GM18861 (cell line): ENCODE results near the gene CCPG1.
A peak's percentile ranks its signal among the peaks of the same experiment; 100 is the strongest.

Experiments used
- ATAC-seq: cut with Tn5 transposase; IDR thresholded peaks from one replicate; pipeline ENCODE4 v1.9.1; 2021; ENCODE audit not compliant: unreplicated experiment

The CCPG1 gene

DNA sequence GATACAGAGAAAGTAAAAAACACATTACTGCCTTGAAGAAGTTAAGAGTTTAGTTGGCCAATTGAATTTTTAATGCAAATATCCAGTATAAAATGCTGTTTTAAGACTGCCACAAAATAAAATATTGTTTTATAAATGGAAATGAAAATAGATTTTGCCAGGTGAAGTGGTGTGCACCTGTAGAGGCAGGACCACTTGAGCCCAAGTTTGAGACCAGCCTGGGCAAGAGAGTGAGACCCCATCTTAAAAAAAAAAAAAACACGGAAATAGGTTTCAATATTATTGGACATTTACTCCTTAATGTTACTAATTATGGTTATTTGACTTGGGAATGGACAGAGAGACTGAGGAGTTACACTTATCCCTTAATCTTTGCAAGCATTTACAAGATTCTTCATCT lies 87.2 kb downstream of the CCPG1 start:
- no peak for ATAC-seq

DNA sequence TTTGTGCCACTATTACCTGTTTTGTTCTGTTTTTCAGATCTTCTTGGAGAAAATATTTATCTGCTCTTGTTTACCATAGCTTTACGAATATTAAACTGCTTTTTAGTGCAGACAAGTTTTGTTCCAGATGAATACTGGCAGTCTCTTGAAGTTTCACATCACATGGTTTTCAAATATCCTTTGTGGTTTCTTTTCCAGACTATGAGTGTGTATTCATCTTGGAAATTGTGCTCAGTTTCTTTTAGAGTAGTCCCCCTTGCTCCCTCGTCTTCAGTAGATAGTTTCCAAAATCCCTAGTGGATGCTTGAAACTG lies 88.0 kb downstream of the CCPG1 start:
- no peak for ATAC-seq

DNA sequence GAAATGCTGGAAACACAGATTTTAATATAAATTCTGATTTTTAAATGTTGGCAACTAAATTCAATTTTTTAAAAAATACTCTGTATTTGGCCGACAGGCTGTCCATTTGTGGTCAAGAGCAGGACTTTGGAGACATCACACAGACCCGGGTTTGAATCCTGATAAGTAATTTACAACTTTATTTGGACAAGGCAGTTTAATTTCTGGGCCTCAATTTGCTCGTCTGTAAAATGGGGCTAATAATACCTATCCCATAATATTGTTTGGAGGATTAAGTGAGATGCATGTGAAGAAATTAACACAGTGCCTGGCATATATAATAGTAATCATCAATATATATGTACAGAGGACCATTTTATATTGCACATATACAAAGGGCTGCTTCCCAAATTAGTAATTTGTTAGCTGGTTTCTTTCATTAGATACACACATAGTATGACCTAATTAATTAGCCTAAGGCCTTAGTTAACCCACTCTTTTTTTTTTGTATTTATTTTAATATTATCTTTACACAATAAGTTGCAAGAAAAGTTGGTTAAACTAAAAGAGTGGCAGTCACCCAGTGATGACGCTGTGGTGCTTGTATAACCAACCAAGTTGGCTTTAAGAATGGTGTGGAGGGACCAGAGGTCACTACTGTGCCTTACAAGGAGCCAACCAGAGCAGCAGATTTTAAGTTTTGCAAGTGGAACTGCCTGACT lies 88.5 kb downstream of the CCPG1 start:
- ATAC-seq: peak; percentile 50

DNA sequence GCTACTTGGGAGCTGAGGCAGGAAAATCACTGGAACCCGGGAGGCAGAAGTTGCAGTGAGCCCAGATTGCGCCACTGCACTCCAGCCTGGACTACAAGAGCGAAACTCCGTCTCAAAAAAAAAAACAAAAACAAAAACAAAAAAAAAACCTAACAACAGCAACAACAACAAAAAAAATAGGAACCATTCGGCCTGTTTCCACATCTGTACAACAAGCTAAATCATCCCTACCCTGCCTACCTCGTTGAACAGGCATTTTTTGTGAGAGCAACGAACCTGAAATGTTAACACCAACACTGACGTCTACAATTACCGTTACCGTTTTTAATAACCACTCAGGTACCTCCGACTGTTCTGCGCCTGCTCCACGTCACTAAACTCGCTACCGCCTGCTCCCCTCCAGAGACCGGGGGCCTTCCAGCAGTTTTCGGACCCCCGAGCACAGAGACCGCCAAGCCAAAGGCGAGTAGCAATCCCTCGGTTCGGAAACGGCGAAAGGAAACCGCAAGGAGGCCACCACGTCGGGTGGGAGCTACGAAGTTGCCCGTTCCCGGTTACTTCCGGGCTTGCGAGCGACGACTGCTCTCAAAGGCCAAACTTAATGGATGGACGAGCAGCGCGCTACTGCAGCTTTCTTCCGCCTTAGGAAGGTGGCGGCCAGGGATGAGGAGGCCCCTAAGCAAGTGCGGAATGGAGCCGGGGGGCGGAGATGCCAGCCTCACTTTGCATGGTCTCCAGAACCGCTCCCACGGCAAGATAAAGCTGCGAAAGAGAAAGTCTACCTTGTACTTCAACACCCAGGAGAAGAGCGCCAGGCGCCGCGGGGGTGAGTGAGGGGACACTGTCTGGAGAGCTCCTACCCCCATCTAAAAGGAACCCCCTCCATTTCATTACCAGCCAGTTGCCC lies 89.3 kb downstream of the CCPG1 start, which contains the start of the genes PIGB and PIGBOS1:
TSS of gene PIGB (plus strand) at position 635 of the 907 bp plus-strand sequence. CDS start at position 664, 29 bp downstream.
TSS of gene PIGBOS1 (minus strand) at position 536 of the 907 bp plus-strand sequence. CDS start 1,331 bp downstream, outside the sequence.
- peak; percentile 74 for ATAC-seq
